Liver (tissue), 9 donors: ENCODE data around the gene LECT2. TPM values are rescaled to one million over a fixed set of nuclear protein-coding genes. Genes with fewer than 3 reads are reported as not detected.

Experiments
- DNase-seq: peaks from one replicate; pipeline ENCODE4 v3.0.0-alpha.2; 2017; ENCODE audit warnings: low spot score
- H3K27ac ChIP-seq, 2 donors: one replicate each; pipeline ENCODE4 v1.7.0; 2013; ENCODE audit warnings: inconsistent platforms in 2 of 2, low read length in 2 of 2, control low read depth in 1 of 2, low read depth in 1 of 2, mild to moderate bottlenecking in 1 of 2
- H3K27me3 ChIP-seq, 4 donors: one replicate each; pipeline versions ENCODE4 v1.6.1 to v1.7.0; 2013; ENCODE audit warnings: low read length in 3 of 4, inconsistent platforms in 1 of 4, mild to moderate bottlenecking in 1 of 4, moderate library complexity in 1 of 4; ENCODE audit not compliant: control insufficient read depth in 4 of 4, insufficient read depth in 4 of 4
- H3K36me3 ChIP-seq, 4 donors: one replicate each; pipeline versions ENCODE4 v1.6.1 to v1.7.0; 2013; ENCODE audit warnings: low read length in 3 of 4, mild to moderate bottlenecking in 3 of 4, low read depth in 1 of 4, moderate library complexity in 1 of 4; ENCODE audit not compliant: control insufficient read depth in 4 of 4, insufficient read depth in 3 of 4
- H3K4me1 ChIP-seq, 4 donors: one replicate each; pipeline versions ENCODE4 v1.6.1 to v1.7.0; 2013; ENCODE audit warnings: low read length in 3 of 4, mild to moderate bottlenecking in 3 of 4, moderate library complexity in 1 of 4; ENCODE audit not compliant: control insufficient read depth in 4 of 4, insufficient read depth in 4 of 4
- H3K4me3 ChIP-seq, 3 donors: one replicate each; pipeline versions ENCODE4 v1.6.1 to v1.7.0; 2013; ENCODE audit warnings: low read length in 3 of 3, control low read depth in 1 of 3, low read depth in 1 of 3, mild to moderate bottlenecking in 1 of 3
- H3K9ac ChIP-seq, 2 donors: one replicate each; pipeline ENCODE4 v1.7.0; 2013; ENCODE audit warnings: low read length in 2 of 2, mild to moderate bottlenecking in 2 of 2, moderate library complexity in 2 of 2, control low read depth in 1 of 2, low read depth in 1 of 2
- H3K9me3 ChIP-seq, 4 donors: one replicate each; pipeline versions ENCODE4 v1.6.1 to v1.7.0; 2013; ENCODE audit warnings: low read length in 3 of 4; ENCODE audit not compliant: control insufficient read depth in 4 of 4
- ATF3 ChIP-seq: IDR thresholded peaks from 2 replicates; pipeline ENCODE4 v1.6.1; 2016; ENCODE audit warnings: antibody characterized with exemption
- CTCF ChIP-seq: fragments of 150-350 bp; IDR thresholded peaks from 2 replicates; pipeline ENCODE4 v1.5.1; 2017; ENCODE audit warnings: improper control_type of control experiment, low read depth, low read length; ENCODE audit not compliant: missing input control
- EGR1 ChIP-seq, 2 donors: IDR thresholded peaks; 2 replicates each; pipeline ENCODE4 v1.6.1; 2016 to 2018; ENCODE audit warnings: antibody characterized with exemption in 2 of 2, low read depth in 2 of 2
- FOXA1 ChIP-seq: IDR thresholded peaks from 2 replicates; pipeline ENCODE4 v1.6.1; 2016; ENCODE audit warnings: antibody characterized with exemption
- FOXA2 ChIP-seq: IDR thresholded peaks from 2 replicates; pipeline ENCODE4 v1.6.1; 2016; ENCODE audit warnings: antibody characterized with exemption
- GABPA ChIP-seq, 2 donors: IDR thresholded peaks in 1 of 2; conservative IDR thresholded peaks in 1 of 2; 2 replicates each; pipeline ENCODE4 v1.6.1; 2016; ENCODE audit warnings: antibody characterized with exemption in 2 of 2, mild to moderate bottlenecking in 1 of 2, moderate library complexity in 1 of 2
- HNF4A ChIP-seq, 2 donors: conservative IDR thresholded peaks; 2 replicates each; pipeline ENCODE4 v1.6.1; 2016; ENCODE audit warnings: antibody characterized with exemption in 2 of 2, mild to moderate bottlenecking in 2 of 2
- HNF4G ChIP-seq: IDR thresholded peaks from 2 replicates; pipeline ENCODE4 v1.6.1; 2016; ENCODE audit warnings: antibody characterized with exemption
- JUND ChIP-seq, 2 donors: IDR thresholded peaks; 2 replicates each; pipeline ENCODE4 v1.6.1; 2016; ENCODE audit warnings: antibody characterized with exemption in 2 of 2
- MAX ChIP-seq: IDR thresholded peaks from 2 replicates; pipeline ENCODE4 v1.6.1; 2016; ENCODE audit warnings: antibody characterized with exemption
- NR2F2 ChIP-seq: IDR thresholded peaks from 2 replicates; pipeline ENCODE4 v1.6.1; 2016; ENCODE audit warnings: antibody characterized with exemption
- RAD21 ChIP-seq, 2 donors: IDR thresholded peaks; 2 replicates each; pipeline ENCODE4 v1.6.1; 2016; ENCODE audit warnings: antibody characterized with exemption in 2 of 2, mild to moderate bottlenecking in 2 of 2
- REST ChIP-seq: IDR thresholded peaks from 2 replicates; pipeline ENCODE4 v1.6.1; 2016; ENCODE audit warnings: antibody characterized with exemption, mild to moderate bottlenecking
- RXRA ChIP-seq, 2 donors: IDR thresholded peaks; 2 replicates each; pipeline ENCODE4 v1.6.1; 2017 to 2018; ENCODE audit warnings: antibody characterized with exemption in 2 of 2, mild to moderate bottlenecking in 1 of 2
- SP1 ChIP-seq: IDR thresholded peaks from 2 replicates; pipeline ENCODE4 v1.6.1; 2018; ENCODE audit warnings: antibody characterized with exemption, mild to moderate bottlenecking
- TAF1 ChIP-seq: conservative IDR thresholded peaks from 2 replicates; pipeline ENCODE4 v1.6.1; 2016; ENCODE audit warnings: antibody characterized with exemption, mild to moderate bottlenecking
- YY1 ChIP-seq: IDR thresholded peaks from 2 replicates; pipeline ENCODE4 v1.6.1; 2016; ENCODE audit warnings: antibody characterized with exemption, mild to moderate bottlenecking
- ZBTB33 ChIP-seq: IDR thresholded peaks from 2 replicates; pipeline ENCODE4 v1.6.1; 2016; ENCODE audit warnings: antibody characterized with exemption
- WGBS: extraction: QIAGEN DNeasy Blood & Tissue Kit; methylation state at CpG from one replicate; pipeline ENCODE4 v1.1.7; 2013; 5-methylcytosine and 5-hydroxymethylcytosine counted together
- polyA plus RNA-seq, 2 donors: library from polyadenylated mRNA; stranded (reverse) in 1 of 2; unstranded in 1 of 2; fragments of 200-250 nt in 1 of 2; fragments of >200 nt in 1 of 2; fragmentation: Nextera tagmentation in 1 of 2; extraction: Ambion mirVana in 1 of 2; gene quantifications; one replicate each; pipeline versions ENCODE4 v1.2.1 to v1.2.3, GENCODE V29; 2013 to 2015
- total RNA-seq, 2 donors: library from RNA; depleted of rRNA; stranded (reverse); fragments of >200 nt; gene quantifications; one replicate each; pipeline ENCODE4 v1.2.3, GENCODE V29; 2014
- donor health status: healthy.
- donor health status: healthy.
- donor health status: healthy.
- donor health status: healthy.
- donor health status: healthy.

LECT2 gene
- total and polyA plus RNA-seq, 4 donors = 27.4 to 93.8 (median 81.1) TPM

- DNase-seq = no peak
- no peak overlapping the region for H3K9ac ChIP-seq
- H3K9me3 ChIP-seq = no peaks in the 10 kb centered on the region
- no peak overlapping the region for H3K4me3 ChIP-seq
- no peak for TF ChIP-seq NR2F2
- TF ChIP-seq EGR1 (IDR thresholded peaks at IDR 0.05; ENCODE audit: low read depth in 2 of 2) = no peak
- TF ChIP-seq ZBTB33 = no peak
- no peak for TF ChIP-seq JUND (IDR thresholded peaks at IDR 0.05)
- no peak for TF ChIP-seq HNF4G
- no peak for TF ChIP-seq FOXA2
- TF ChIP-seq HNF4A (conservative IDR thresholded peaks at IDR 0.05) = no peak
- TF ChIP-seq GABPA (IDR thresholded peaks at IDR 0.05 in 1 of 2, conservative IDR thresholded peaks at IDR 0.05 in 1 of 2) = no peak
- TF ChIP-seq REST = no peak
- TF ChIP-seq TAF1 = no peak
- no peak for TF ChIP-seq RXRA (IDR thresholded peaks at IDR 0.05)
- no peak for TF ChIP-seq RAD21 (IDR thresholded peaks at IDR 0.05)
- TF ChIP-seq SP1 = no peak
- TF ChIP-seq ATF3 = no peak
- TF ChIP-seq MAX = no peak
- no peak for TF ChIP-seq FOXA1
- no peak for TF ChIP-seq CTCF
- TF ChIP-seq YY1 = no peak
- no peaks in the 10 kb centered on the region for H3K36me3 ChIP-seq
- WGBS = 75% methylated on average over 3 of the region's 3 CpGs
- H3K4me1 ChIP-seq = no peaks in the 10 kb centered on the region
- no peak overlapping the region for H3K27ac ChIP-seq
- no peaks in the 10 kb centered on the region for H3K27me3 ChIP-seq
Measured at GRCh38 chr5:136000932-136001331, 46.1 kb upstream of the LECT2 start.

GRCh38 chr5:136000147-136000546 is 45.4 kb upstream of the LECT2 start:
- Histone ChIP-seq H3K9ac (peak overlapping the region in 1 of 2 donors; percentile 12), H3K9me3 (no peaks in the 10 kb centered on the region), H3K4me3 (no peak overlapping the region), H3K27ac (no peak overlapping the region), H3K36me3 (no peaks in the 10 kb centered on the region), H3K27me3 (no peaks in the 10 kb centered on the region), H3K4me1 (no peaks in the 10 kb centered on the region)
- TF ChIP-seq GABPA (IDR thresholded peaks at IDR 0.05 in 1 of 2, conservative IDR thresholded peaks at IDR 0.05 in 1 of 2) (no peak), HNF4A (conservative IDR thresholded peaks at IDR 0.05) (no peak), CTCF (no peak), RAD21 (IDR thresholded peaks at IDR 0.05) (no peak)
- no peak for DNase-seq
- WGBS = 96% methylated on average over 2 of the region's 2 CpGs
